Neural cell (in vitro differentiated cells): ENCODE results near the gene SH3BP4. TPM values are rescaled to one million over a fixed set of nuclear protein-coding genes. Genes with fewer than 3 reads are reported as not detected.

Experiments
- H2AFZ ChIP-seq: fragments of 200-600, 300-800 bp; sonication (generic), shearing (Covaris generic); 2 replicates; pipeline ENCODE4 v1.6.0; 2014; ENCODE audit warnings: low read depth, mild to moderate bottlenecking, antibody characterized with exemption, low read length, moderate library complexity
- H3F3A ChIP-seq: fragments of 200-600 bp; shearing (Covaris generic); 2 replicates; pipeline ENCODE4 v1.6.1; 2016; ENCODE audit warnings: mild to moderate bottlenecking, moderate library complexity, mixed read lengths, antibody characterized with exemption, low read length; ENCODE audit not compliant: insufficient read depth, poor library complexity, severe bottlenecking
- H3K27ac ChIP-seq: fragments of 200-600, 300-800 bp; sonication (generic), shearing (Covaris generic); 2 replicates; pipeline ENCODE4 v1.5.1; 2014; ENCODE audit warnings: mild to moderate bottlenecking, low read length, moderate library complexity
- H3K27me3 ChIP-seq: fragments of 300-800, 200-600 bp; sonication (generic), shearing (Covaris generic); 2 replicates; pipeline ENCODE4 v1.6.0; 2014; ENCODE audit warnings: mild to moderate bottlenecking, low read depth, low read length, moderate library complexity; ENCODE audit not compliant: insufficient read depth
- H3K36me3 ChIP-seq: fragments of 300-800, 200-600 bp; sonication (generic), shearing (Covaris generic); 2 replicates; pipeline ENCODE4 v1.5.1; 2014; ENCODE audit warnings: mild to moderate bottlenecking, antibody characterized with exemption, low read length, moderate library complexity; ENCODE audit not compliant: insufficient read depth
- H3K4me2 ChIP-seq: fragments of 300-800, 200-600 bp; sonication (generic), shearing (Covaris generic); 2 replicates; pipeline ENCODE4 v1.6.0; 2014; ENCODE audit warnings: mild to moderate bottlenecking, low read length
- H3K4me3 ChIP-seq: fragments of 300-800, 200-600 bp; sonication (generic), shearing (Covaris generic); 2 replicates; pipeline ENCODE4 v1.5.1; 2014; ENCODE audit warnings: mild to moderate bottlenecking, low read length, moderate library complexity
- H3K79me2 ChIP-seq: fragments of 200-600 bp; shearing (Covaris generic); replicated peaks from 2 replicates; pipeline ENCODE4 v1.6.0; 2014; ENCODE audit warnings: mild to moderate bottlenecking, low read length, moderate library complexity; ENCODE audit not compliant: insufficient read depth
- H3K9ac ChIP-seq: fragments of 300-800, 200-600 bp; sonication (generic), shearing (Covaris generic); 2 replicates; pipeline ENCODE4 v1.6.1; 2016; ENCODE audit warnings: mild to moderate bottlenecking, low read length, mixed read lengths
- H3K9me2 ChIP-seq: fragments of 200-600 bp; shearing (Covaris generic); 2 replicates; pipeline ENCODE4 v1.6.1; 2016; ENCODE audit warnings: mild to moderate bottlenecking, low read length, mixed read lengths; ENCODE audit not compliant: insufficient read depth
- H3K9me3 ChIP-seq: fragments of 200-600, 300-800 bp; sonication (generic), shearing (Covaris generic); 2 replicates; pipeline ENCODE4 v1.6.1; 2016; ENCODE audit warnings: mild to moderate bottlenecking, mixed run types, low read length, moderate library complexity, mixed read lengths
- H4K20me1 ChIP-seq: fragments of 200-600 bp; shearing (Covaris generic); 2 replicates; pipeline ENCODE4 v1.6.1; 2016; ENCODE audit warnings: mild to moderate bottlenecking, mixed run types; ENCODE audit not compliant: insufficient read depth
- EP300 ChIP-seq: fragments of 450-650 bp; conservative IDR thresholded peaks from 2 replicates; pipeline ENCODE4 v1.6.1; 2014; ENCODE audit warnings: antibody characterized with exemption, mild to moderate bottlenecking, moderate library complexity; ENCODE audit not compliant: poor library complexity, severe bottlenecking
- EZH2 ChIP-seq: fragments of 200-600, 300-800 bp; shearing (Covaris generic), sonication (generic); IDR thresholded peaks from 2 replicates; pipeline ENCODE4 v1.6.1; 2014; ENCODE audit warnings: antibody characterized with exemption, low read length, borderline replicate concordance, mild to moderate bottlenecking; ENCODE audit not compliant: insufficient read depth, poor library complexity, severe bottlenecking
- MXI1 ChIP-seq: fragments of 450-650 bp; conservative IDR thresholded peaks from 2 replicates; pipeline ENCODE4 v1.6.1; 2014; ENCODE audit warnings: antibody characterized with exemption, mild to moderate bottlenecking; ENCODE audit not compliant: poor library complexity, severe bottlenecking
- POLR2AphosphoS5 ChIP-seq: IDR thresholded peaks from 2 replicates; pipeline ENCODE4 v1.6.1; 2012
- RAD21 ChIP-seq: fragments of 450-650 bp; conservative IDR thresholded peaks from 2 replicates; pipeline ENCODE4 v1.6.1; 2014; ENCODE audit warnings: antibody characterized with exemption, mild to moderate bottlenecking, moderate library complexity
- SMC3 ChIP-seq: fragments of 450-650 bp; conservative IDR thresholded peaks from 2 replicates; pipeline ENCODE4 v1.6.1; 2014; ENCODE audit warnings: antibody characterized with exemption, mild to moderate bottlenecking, moderate library complexity; ENCODE audit not compliant: poor library complexity
- TAF1 ChIP-seq: IDR thresholded peaks from 2 replicates; pipeline ENCODE4 v1.6.1; 2012; ENCODE audit warnings: low read depth
- polyA plus RNA-seq: library from polyadenylated mRNA; depleted of rRNA; stranded (reverse); fragments of >200 nt; gene quantifications from 2 replicates; pipeline ENCODE4 v1.2.3, GENCODE V29; 2014
- TF ChIP-seq, protein P1 (sequence below): fragments of 450-650 bp; IDR thresholded peaks from 2 replicates; pipeline ENCODE4 v1.5.1; 2014; ENCODE audit warnings: antibody characterized with exemption, mild to moderate bottlenecking, moderate library complexity; ENCODE audit not compliant: poor library complexity, severe bottlenecking
- TF ChIP-seq, protein P2 (sequence below): IDR thresholded peaks from 2 replicates; pipeline ENCODE4 v1.6.1; 2012; ENCODE audit warnings: borderline replicate concordance

Gene SH3BP4
- polyA plus RNA-seq, 1 donor from 2014 or later, result 3.3 TPM

DNA sequence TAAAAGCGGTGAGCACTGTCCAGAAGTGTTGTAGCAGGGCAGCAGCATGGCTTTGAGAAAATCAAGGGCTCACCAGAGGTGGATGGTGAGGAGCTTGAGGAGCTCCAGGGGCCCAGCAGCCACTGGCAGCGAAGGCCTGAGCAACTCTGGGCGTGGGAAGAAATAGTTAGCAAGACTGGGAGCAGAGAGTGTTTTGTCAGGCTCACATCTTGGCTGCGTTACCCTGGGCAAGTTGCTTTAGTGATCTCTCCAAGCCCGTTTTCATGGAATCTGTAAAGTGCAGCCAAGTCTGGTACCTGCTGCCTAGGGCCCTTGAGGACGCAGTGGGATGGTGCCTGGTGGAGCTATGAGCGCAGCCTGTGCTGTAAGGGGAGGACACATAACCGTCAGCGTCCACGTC is 78.3 kb downstream of the SH3BP4 start:
- no peak for TF ChIP-seq EP300
- TF ChIP-seq MXI1, result no peak
- no peak for TF ChIP-seq SMC3
- TF ChIP-seq, protein P1, sequence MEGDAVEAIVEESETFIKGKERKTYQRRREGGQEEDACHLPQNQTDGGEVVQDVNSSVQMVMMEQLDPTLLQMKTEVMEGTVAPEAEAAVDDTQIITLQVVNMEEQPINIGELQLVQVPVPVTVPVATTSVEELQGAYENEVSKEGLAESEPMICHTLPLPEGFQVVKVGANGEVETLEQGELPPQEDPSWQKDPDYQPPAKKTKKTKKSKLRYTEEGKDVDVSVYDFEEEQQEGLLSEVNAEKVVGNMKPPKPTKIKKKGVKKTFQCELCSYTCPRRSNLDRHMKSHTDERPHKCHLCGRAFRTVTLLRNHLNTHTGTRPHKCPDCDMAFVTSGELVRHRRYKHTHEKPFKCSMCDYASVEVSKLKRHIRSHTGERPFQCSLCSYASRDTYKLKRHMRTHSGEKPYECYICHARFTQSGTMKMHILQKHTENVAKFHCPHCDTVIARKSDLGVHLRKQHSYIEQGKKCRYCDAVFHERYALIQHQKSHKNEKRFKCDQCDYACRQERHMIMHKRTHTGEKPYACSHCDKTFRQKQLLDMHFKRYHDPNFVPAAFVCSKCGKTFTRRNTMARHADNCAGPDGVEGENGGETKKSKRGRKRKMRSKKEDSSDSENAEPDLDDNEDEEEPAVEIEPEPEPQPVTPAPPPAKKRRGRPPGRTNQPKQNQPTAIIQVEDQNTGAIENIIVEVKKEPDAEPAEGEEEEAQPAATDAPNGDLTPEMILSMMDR, result no peak
- no peak for TF ChIP-seq EZH2
- TF ChIP-seq RAD21, result no peak
- TF ChIP-seq, protein P2, sequence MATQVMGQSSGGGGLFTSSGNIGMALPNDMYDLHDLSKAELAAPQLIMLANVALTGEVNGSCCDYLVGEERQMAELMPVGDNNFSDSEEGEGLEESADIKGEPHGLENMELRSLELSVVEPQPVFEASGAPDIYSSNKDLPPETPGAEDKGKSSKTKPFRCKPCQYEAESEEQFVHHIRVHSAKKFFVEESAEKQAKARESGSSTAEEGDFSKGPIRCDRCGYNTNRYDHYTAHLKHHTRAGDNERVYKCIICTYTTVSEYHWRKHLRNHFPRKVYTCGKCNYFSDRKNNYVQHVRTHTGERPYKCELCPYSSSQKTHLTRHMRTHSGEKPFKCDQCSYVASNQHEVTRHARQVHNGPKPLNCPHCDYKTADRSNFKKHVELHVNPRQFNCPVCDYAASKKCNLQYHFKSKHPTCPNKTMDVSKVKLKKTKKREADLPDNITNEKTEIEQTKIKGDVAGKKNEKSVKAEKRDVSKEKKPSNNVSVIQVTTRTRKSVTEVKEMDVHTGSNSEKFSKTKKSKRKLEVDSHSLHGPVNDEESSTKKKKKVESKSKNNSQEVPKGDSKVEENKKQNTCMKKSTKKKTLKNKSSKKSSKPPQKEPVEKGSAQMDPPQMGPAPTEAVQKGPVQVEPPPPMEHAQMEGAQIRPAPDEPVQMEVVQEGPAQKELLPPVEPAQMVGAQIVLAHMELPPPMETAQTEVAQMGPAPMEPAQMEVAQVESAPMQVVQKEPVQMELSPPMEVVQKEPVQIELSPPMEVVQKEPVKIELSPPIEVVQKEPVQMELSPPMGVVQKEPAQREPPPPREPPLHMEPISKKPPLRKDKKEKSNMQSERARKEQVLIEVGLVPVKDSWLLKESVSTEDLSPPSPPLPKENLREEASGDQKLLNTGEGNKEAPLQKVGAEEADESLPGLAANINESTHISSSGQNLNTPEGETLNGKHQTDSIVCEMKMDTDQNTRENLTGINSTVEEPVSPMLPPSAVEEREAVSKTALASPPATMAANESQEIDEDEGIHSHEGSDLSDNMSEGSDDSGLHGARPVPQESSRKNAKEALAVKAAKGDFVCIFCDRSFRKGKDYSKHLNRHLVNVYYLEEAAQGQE, result no peak
- no peak for TF ChIP-seq POLR2AphosphoS5
- TF ChIP-seq TAF1, result no peak
- no peaks in the 10 kb centered on the region for H3K9me2 ChIP-seq
- no peak overlapping the region for H3K9ac ChIP-seq
- H3K36me3 ChIP-seq, result no peaks in the 10 kb centered on the region
- no peaks in the 10 kb centered on the region for H3F3A ChIP-seq
- H3K9me3 ChIP-seq, result no peaks in the 10 kb centered on the region
- no peaks in the 10 kb centered on the region for H3K27me3 ChIP-seq
- H3K4me3 ChIP-seq, result no peak overlapping the region
- H2AFZ ChIP-seq, result no peak overlapping the region
- H4K20me1 ChIP-seq, result no peaks in the 10 kb centered on the region
- H3K27ac ChIP-seq, result no peak overlapping the region
- no peak overlapping the region for H3K4me2 ChIP-seq
- no peaks in the 10 kb centered on the region for H3K79me2 ChIP-seq

DNA sequence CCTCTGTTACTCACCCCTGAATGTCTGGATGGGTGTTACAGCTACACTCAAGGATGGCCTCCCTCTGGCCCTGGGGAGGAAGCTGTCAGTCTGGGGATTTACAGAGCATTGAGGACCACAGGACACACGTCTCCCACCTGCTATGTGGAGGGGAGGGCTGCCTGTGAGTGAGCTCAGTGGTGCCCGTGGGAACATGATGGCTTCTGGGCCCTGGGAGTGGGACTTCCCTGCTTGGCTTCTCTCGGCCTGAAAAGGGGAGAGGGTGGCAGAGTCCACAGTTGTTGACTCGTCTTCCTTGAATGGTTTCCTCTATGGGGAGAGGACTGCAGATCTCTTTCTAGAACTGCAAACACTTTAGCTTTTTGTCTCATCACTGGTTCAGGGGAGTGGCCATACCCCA is 79.1 kb downstream of the SH3BP4 start:
- Histone ChIP-seq H2AFZ (no peak overlapping the region), H3K79me2 (no peaks in the 10 kb centered on the region), H3K27ac (no peak overlapping the region), H4K20me1 (no peaks in the 10 kb centered on the region), H3K36me3 (no peaks in the 10 kb centered on the region), H3K9me2 (no peaks in the 10 kb centered on the region), H3K4me2 (no peak overlapping the region), H3F3A (no peaks in the 10 kb centered on the region), H3K9me3 (no peaks in the 10 kb centered on the region), H3K9ac (no peak overlapping the region), H3K4me3 (no peak overlapping the region), H3K27me3 (no peaks in the 10 kb centered on the region)
- TF ChIP-seq, protein P2, result no peak
- no peak for TF ChIP-seq EP300
- TF ChIP-seq EZH2, result no peak
- TF ChIP-seq, protein P1, result no peak
- no peak for TF ChIP-seq TAF1
- TF ChIP-seq POLR2AphosphoS5, result no peak
- no peak for TF ChIP-seq MXI1
- TF ChIP-seq SMC3, result no peak
- no peak for TF ChIP-seq RAD21
